HG03442 (cell line): ENCODE results near the gene HLA-DRB5.
"Not testable (repeated sequence)": the region's sequence is repeated elsewhere in the genome, so short reads cannot be mapped to it uniquely, and the experiment has no call there.

Source experiments
- ATAC-seq: cut with Tn5 transposase; IDR thresholded peaks from one replicate; pipeline ENCODE4 v1.9.1; 2021; ENCODE audit warnings: mild to moderate bottlenecking, moderate library complexity; ENCODE audit not compliant: unreplicated experiment

HLA-DRB5 gene

DNA sequence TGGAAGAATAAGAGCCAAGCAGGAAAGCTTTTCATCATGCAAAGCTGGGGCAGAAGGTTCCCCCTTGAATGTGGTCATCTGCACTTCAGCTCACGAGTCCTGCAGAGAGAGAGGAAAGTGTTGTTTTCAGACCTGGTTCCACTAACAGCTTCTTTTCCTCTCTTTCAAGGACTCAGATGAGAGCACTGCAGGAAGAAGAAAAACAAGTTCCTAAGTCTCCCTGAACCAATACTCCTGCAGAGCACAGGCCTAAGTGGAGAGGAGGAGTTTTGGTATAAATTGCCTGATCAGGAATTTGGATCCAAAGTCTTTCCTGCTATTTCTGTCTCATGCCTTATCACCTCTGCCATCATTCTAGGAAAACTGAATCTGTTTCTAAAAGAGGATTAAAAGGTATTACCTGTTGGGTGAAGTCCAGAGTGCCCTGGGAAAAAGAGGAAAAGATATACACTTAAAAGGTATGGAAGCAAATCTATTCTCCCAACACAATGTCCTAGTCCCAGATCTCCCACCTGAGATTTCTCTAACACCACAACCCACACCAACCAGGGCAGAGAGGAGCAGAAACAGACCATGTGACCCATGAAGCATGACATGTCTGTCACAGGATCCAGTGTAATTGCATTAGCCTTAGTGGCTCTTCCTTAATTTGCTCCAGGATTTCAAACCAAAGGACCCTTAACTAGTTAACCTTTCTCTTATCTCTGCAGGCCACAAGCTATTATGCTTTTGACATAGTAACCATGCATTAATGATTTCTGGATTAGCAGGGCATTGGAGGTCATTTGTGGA, 12.2 kb downstream of the HLA-DRB5 start:
- ATAC-seq, result no peak

DNA sequence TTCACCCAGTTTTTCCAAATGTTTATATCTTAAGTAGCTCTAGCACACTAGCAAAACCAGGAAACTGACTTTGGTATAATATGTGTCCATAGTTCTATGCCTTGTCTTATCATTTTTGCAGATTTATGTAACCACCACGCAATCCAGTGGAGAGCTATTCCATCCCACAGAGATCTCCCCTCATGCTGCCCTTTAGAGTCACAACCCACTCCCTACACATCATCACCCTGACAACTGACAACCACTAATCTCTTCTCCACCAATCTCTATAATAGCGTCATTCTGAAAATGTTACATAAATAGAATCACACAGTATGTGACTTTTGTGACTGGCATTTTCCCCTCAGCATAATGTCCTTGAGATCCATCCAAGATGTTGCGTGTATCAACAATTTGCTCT, 29.1 kb downstream of the HLA-DRB5 start:
- ATAC-seq, result no peak

DNA sequence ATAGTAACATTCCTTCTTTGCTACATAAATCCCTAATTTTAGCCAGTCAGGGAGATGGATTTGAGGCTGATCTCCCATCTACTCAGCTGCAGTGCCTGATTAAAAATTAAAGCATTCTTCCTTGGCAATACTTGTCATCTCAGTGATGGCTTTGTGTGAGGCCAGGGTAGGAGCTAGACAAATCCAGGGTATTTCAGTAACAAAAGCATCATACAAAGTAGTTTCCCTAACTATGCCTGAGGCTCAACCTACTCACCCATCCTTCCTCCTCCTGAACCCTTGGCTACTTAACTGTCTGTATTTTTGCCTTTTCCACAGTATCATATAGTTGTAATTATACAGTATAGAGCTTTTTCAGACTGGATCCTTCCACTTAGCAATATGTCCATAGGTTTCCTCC, 37.7 kb downstream of the HLA-DRB5 start:
- ATAC-seq, result no peak

DNA sequence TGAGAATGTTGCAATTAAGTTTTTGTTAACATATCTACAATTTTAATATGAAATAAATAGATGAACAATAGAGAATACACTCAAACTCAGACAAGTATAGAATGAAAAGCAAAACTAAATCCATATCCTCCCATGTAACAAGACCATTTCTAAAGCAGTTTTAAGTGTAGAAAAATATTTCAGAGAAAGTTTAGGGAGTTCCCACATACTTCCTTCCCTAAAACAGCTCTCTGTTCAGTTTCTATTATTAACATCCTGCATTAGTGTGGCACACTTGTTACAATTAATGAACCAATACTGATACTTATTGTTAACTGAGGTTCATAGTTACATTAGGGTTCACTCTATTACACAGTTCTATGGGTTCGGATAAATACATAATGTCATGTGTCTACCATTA, 38.4 kb downstream of the HLA-DRB5 start:
- ATAC-seq, result no peak

DNA sequence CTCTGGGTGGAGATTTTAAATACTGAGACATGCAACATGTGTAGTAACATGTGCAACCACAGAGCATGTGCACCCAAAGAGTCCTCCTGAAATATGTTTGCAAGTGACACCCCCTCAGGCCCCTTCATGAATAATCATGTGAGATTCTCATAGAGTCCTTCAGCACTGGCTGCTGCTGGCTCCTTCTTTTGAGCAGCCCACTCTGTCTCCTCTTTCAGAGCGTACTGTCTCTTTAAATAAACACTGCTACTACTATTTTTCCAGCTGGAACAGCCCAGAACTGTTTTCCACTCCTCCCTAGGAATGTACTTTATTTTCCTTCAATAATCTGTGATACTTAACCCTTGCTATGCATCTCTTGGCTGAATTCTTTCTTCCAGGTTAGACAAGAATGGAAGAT, 42.0 kb downstream of the HLA-DRB5 start:
- no peak for ATAC-seq

DNA sequence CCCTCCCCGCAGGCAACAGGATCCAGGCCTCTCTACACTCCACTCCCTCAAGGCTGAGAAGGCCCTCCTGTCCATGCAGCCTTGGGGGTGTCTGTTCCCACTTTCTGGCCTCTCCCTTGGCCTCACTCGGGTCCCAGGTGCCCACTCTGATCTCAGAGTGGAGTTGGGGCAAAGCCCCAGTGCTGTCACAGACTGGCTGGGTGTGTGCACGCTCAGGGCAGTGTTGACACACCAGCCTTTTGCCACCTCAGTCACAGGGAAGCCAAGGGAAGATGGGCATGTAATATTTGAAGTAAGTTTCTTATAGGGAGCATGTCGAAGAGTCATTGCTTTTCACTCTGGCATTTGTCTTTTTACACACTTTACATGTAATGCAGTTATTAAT, 45.5 kb downstream of the HLA-DRB5 start:
- ATAC-seq, result no peak

DNA sequence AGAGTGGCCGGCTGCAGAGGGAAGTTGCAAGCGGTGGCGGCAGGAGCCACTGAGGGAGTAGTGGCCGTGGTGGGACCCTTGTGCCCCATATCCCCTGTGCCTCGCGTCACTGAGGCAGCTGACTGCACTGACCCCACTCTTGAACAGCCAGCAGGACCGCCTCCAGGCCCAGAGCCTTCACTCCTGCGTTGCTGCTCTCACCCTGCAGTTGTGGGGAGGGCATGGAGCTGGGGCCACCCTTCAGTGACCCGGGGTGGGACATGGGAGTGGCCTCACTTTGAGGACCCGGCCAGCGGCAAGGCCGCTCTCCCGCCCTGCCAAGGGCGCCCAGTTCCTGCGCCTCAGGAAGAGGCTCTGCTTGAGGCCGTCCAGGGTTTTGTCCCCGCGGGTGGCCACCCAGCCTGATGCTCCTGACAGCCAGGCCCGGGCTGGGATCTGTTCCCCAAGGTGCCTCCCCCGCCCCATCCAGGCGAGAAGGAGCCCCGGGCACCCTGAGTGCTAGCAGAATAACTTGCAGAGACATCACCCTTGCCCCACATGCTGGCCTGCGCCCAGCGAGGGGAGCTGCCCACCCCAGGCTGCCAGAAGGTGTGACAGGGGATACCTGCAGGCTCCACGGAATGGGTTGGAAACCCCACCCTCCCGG, 46.0 kb downstream of the HLA-DRB5 start:
- no peak for ATAC-seq

DNA sequence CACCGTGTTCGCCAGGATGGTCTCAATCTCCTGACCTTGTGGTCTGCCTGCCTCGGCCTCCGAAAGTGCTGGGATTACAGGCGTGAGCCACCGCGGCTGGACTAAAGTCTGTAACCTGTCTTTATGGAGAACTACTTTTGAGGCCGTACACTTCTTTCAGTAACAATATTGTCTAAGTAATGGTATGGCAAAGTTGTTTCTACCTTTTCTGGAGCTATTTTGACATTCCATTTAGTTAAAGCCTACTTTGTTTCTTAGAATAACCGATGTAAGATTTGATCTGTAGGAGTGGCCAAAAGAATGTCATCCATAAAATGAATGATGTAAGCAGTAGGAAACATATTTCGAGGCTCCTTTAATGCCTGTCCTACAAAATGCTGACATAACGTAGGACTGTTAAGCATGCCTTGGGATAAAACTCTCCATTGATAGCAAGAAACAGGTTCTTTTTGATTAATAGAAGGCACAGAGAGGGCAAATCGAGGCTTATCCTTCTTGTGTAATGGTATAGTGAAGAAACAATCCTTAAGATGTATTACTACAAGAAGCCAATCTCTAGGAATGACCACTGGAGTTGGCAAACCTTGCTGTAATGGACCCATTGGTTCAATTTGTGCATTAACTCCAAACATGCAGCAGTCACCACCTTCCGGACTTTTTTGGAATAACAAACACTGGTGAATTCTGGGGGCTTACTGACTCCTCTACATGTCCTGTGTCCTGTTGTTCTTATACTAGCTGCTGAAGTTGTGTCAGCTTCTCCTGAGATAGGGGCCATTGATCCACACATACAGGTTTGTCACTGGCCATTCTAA, 54.5 kb downstream of the HLA-DRB5 start:
- no peak for ATAC-seq

DNA sequence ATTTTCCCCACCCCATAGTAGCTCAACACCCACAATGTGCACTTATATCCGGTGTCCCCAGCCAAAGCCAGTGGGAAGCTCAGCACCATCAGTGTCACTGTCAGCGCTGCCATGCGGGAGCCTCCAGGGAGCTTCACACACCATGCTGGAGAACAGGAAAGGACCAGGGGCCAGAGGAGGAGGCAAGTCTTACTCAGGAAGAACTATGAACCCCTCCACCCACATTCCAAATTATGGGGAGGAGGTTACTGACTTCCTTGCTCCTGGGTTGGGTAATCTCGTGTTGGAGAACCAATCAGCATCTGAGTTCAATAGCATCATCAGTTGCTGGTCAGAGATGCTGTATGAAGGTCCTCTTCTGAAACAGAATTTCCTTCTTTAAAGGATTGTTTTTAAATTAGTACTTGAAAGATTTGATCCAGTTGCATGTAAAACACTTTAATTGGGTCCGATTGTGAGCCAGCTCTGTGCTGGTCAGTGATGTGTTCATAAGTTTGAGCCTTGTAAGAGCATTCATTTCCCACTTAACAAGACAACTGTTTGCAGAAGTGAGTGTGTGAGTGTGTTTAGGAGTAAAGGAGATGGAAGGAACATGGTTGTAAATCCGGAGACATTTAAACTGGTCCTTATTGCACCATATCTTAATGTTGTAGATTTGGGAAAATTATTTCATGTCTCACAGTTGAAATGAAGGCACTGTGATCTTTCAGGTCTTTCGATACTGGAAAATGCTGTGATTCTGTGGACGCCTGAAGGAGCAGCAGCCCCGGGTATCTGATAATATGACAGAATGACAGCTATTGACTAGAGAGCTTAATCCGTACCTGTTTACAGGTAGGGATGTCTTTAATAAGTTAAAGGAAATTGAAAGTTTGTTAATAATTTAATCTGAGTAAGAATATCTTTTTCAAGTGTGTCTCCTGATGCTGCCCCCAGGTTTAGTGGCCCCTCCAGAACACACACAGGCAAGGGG, 56.4 kb downstream of the HLA-DRB5 start:
- ATAC-seq, result peak; percentile 86

DNA sequence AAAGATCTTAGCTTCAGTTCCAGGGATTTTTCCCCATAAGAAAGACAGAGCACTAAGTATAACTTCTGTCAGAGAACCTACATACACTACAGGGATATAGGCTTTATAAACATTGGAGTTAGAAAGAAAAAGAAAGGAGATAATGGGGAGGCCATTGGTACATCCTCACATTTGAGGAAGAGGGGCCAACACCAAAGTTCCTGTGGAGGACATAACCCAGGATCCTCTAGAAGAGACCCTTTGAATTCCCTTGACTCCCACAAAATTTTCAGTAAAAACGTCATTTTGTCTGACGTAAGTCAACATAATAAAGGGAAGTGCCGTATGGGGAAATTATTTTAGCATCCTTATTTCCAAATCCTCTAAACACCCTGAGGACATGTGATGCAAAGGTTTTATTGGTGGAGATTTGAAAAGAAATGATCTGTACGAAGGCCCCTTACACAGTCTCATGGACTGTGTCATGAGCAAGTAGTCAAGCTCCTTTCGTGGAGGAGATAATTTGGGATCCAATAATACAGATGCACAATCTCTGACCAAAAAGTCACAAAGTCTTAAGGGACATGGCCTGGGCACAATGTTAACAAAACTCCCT, 57.2 kb downstream of the HLA-DRB5 start:
- no peak for ATAC-seq

DNA sequence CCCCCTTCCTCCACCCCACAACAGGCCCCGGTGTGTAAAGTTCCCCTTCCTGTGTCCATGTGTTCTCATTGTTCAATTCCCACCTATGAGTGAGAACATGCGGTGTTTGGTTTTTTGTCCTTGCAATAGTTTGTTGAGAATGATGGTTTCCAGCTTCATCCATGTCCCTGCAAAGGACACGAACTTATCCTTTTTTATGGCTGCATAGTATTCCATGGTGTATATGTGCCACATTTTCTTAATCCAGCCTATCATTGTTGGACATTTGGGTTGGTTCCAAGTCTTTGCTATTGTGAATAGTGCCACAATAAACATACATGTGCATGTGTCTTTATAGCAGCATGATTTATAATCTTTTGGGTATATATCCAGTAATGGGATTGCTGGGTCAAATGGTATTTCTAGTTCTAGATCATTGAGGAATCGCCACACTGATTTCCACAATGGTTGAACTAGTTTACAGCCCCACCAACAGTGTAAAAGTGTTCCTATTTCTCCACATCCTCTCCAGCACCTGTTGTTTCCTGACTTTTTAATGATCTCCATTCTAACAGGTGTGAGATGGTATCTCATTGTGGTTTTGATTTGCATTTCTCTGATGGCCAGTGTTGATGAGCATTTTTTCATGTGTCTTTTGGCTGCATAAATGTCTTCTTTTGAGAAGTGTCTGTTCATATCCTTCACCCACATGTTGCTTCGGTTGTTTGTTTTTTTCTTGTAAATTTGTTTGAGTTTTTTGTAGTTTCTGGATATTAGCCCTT, 62.2 kb downstream of the HLA-DRB5 start:
- not testable (repeated sequence) for ATAC-seq
